ENCODE results near the gene CACNA1C.

CACNA1C gene

DNA sequence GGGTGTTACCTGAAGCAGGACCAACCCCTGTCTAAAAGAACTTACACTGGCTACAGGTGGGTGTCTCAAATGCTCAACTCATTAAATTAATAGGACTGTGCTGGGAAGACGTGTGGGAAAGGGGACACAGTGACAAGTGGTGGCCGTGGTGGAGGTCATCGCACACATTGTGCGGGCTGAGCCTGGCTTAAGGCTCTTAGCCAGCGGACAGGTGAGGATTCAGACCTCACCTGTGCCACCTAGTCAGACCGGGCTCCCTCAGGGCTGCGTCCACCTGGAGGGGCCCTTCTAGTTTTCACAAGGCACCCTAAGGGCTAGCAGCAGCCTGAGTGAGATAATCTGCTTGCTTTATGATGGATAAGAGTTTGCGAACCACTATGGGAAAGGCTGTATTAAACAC lies 616.8 kb downstream of the CACNA1C start:
- no peak for TF ChIP-seq MYC (IDR thresholded peaks at IDR 0.05; ENCODE audit: low read depth, low read length)
- TF ChIP-seq POLR2A (IDR thresholded peaks at IDR 0.05; ENCODE audit: extremely low read depth, insufficient read length) = no peak
- TF ChIP-seq, protein P1, sequence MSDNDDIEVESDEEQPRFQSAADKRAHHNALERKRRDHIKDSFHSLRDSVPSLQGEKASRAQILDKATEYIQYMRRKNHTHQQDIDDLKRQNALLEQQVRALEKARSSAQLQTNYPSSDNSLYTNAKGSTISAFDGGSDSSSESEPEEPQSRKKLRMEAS (IDR thresholded peaks at IDR 0.05; ENCODE audit: low read depth, low read length) = no peak
- TF ChIP-seq, protein P2, sequence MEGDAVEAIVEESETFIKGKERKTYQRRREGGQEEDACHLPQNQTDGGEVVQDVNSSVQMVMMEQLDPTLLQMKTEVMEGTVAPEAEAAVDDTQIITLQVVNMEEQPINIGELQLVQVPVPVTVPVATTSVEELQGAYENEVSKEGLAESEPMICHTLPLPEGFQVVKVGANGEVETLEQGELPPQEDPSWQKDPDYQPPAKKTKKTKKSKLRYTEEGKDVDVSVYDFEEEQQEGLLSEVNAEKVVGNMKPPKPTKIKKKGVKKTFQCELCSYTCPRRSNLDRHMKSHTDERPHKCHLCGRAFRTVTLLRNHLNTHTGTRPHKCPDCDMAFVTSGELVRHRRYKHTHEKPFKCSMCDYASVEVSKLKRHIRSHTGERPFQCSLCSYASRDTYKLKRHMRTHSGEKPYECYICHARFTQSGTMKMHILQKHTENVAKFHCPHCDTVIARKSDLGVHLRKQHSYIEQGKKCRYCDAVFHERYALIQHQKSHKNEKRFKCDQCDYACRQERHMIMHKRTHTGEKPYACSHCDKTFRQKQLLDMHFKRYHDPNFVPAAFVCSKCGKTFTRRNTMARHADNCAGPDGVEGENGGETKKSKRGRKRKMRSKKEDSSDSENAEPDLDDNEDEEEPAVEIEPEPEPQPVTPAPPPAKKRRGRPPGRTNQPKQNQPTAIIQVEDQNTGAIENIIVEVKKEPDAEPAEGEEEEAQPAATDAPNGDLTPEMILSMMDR (IDR thresholded peaks at IDR 0.05; ENCODE audit: low read depth, low read length) = no peak
- no peak overlapping the region for H3K4me3 ChIP-seq (ENCODE audit: low read depth, low read length)
- no peak for DNase-seq (ENCODE audit: low read depth)

DNA sequence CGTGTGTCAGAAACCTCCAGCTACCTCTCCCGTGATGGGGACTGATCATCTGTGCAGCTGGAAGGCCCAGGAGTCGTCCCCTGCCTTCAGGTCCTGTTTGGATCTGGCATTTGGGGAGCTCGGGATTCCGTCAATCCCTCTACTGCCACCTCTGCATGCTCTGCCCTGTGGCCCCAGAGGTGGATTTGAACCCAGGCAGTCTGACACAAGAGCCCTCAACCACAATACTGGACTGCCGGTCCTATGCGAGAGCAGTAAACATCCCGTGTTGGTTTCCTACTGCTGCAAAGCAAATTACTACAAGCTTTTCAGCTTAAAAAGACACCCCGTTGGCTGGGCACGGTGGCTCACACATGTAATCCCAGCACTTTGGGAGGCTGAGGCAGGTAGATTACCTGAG lies 620.1 kb downstream of the CACNA1C start:
- TF ChIP-seq, protein P1 (IDR thresholded peaks at IDR 0.05; ENCODE audit: low read depth, low read length) = no peak
- TF ChIP-seq, protein P2 (IDR thresholded peaks at IDR 0.05; ENCODE audit: low read depth, low read length) = no peak
- TF ChIP-seq MYC (IDR thresholded peaks at IDR 0.05; ENCODE audit: low read depth, low read length) (no peak), POLR2A (IDR thresholded peaks at IDR 0.05; ENCODE audit: extremely low read depth, insufficient read length) (no peak)
- no peak for DNase-seq (ENCODE audit: low read depth)
- H3K4me3 ChIP-seq (ENCODE audit: low read depth, low read length) = no peak overlapping the region

DNA sequence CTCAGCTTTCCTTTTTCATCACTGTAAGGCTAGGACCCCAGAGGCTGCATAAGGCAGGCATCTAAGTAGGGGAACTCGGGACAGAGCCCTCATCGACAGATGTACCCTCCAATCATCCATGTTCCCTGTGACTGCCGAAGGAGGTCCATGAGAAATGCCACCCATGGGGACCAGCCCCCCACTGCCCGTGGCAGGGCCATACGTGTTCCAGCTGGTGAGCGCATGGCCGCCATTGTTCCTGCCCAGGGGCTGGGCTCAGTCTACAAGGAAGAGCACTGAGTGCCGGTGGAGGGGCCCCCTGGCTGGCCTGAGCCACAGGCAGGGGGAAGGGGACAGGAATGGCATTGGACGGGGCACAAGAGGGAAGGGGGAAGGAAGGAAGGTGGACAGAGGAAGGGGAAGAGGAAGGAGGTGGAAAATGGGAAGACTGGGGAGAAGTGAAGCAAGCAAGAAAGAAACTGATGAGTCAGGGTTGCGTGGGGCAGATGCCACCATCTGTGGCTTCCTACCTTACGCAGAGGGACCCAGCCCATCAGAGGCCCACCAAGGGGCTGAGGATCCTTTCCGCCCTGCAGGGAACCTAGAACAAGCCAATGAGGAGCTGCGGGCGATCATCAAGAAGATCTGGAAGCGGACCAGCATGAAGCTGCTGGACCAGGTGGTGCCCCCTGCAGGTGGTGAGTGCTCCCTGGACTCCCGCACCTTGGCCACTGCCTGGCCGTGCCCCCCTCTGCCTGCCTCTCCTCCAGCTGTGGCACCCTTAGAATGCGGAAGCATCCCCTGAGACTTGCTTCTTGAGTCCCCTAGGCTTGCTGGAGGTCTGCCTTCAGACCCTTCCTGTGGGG lies 621.4 kb downstream of the CACNA1C start:
- TF ChIP-seq, protein P2 (IDR thresholded peaks at IDR 0.05; ENCODE audit: low read depth, low read length) = no peak
- no peak for TF ChIP-seq MYC (IDR thresholded peaks at IDR 0.05; ENCODE audit: low read depth, low read length)
- TF ChIP-seq, protein P1 (IDR thresholded peaks at IDR 0.05; ENCODE audit: low read depth, low read length) = no peak
- TF ChIP-seq POLR2A (IDR thresholded peaks at IDR 0.05; ENCODE audit: extremely low read depth, insufficient read length) = no peak
- no peak for DNase-seq (ENCODE audit: low read depth)
- H3K4me3 ChIP-seq (ENCODE audit: low read depth, low read length) = no peak overlapping the region

DNA sequence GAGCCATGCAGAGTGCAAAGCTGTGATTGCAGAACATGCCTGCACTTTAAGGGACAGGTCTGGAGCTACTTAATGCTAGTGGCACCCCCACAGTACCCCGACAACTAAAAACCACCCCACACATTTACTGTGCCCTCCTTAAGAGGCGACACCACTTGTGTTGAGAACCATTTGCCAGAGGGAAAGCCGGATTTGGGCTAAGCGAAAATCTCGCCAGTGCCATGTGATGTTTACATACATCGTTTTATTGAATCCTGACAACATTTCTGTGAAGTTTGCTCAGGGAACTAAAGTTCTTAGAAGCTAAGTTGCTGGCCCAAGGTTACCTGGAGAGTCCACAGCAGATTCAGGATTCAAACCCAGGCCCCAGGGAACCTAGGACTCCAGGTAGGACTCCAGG lies 623.0 kb downstream of the CACNA1C start:
- DNase-seq (ENCODE audit: low read depth) = no peak
- H3K4me3 ChIP-seq (ENCODE audit: low read depth, low read length) = no peak overlapping the region
- TF ChIP-seq, protein P2 (IDR thresholded peaks at IDR 0.05; ENCODE audit: low read depth, low read length) = no peak
- TF ChIP-seq MYC (IDR thresholded peaks at IDR 0.05; ENCODE audit: low read depth, low read length) (no peak), POLR2A (IDR thresholded peaks at IDR 0.05; ENCODE audit: extremely low read depth, insufficient read length) (no peak)
- TF ChIP-seq, protein P1 (IDR thresholded peaks at IDR 0.05; ENCODE audit: low read depth, low read length) = no peak

DNA sequence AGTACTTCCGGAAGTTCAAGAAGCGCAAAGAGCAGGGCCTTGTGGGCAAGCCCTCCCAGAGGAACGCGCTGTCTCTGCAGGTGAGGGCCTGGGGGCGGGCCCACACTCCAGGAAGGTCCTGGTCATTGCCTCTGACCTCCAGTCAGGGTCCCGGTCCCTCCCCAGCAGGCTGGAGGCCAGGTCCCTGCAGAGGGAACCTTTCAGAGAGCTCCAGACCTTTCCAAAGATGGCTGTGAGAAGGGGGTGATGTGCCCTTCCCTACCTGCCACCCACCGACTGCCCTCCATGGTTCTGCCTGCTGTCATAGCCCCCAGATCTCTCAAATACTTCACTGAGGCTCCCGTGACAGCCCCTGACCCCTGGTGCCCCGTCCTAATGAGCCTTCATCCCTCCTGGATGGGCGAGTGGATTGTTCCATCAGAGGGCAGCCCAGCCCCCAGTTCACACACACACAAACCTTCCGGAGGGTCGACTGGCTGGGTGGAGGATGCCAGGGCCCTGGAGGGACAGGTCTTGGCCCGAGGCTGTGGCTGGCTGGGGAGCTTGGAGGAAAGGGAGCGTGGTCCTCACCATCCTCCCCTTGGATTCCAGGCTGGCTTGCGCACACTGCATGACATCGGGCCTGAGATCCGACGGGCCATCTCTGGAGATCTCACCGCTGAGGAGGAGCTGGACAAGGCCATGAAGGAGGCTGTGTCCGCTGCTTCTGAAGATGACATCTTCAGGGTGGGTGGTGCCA lies 624.5 kb downstream of the CACNA1C start:
- DNase-seq (ENCODE audit: low read depth) = no peak
- H3K4me3 ChIP-seq (ENCODE audit: low read depth, low read length) = no peak overlapping the region
- TF ChIP-seq, protein P2 (IDR thresholded peaks at IDR 0.05; ENCODE audit: low read depth, low read length) = no peak
- no peak for TF ChIP-seq MYC (IDR thresholded peaks at IDR 0.05; ENCODE audit: low read depth, low read length)
- TF ChIP-seq POLR2A (IDR thresholded peaks at IDR 0.05; ENCODE audit: extremely low read depth, insufficient read length) = no peak
- TF ChIP-seq, protein P1 (IDR thresholded peaks at IDR 0.05; ENCODE audit: low read depth, low read length) = no peak
